ENCODE data around the gene TMEM50B.

The TMEM50B gene

GRCh38 chr21:33433425-33434114 lies 46.2 kb downstream of the TMEM50B start:
- TF ChIP-seq POLR2A (IDR thresholded peaks at IDR 0.05; ENCODE audit: low read depth, low read length): 0 out of 2 replicates have a peak, but pooled peaks have one; percentile 33
- TF ChIP-seq SPI1 (IDR thresholded peaks at IDR 0.05; ENCODE audit: low read depth, low read length): peak; percentile 87
- 0 out of 2 replicates have a peak, but pooled peaks have one; percentile 47 for TF ChIP-seq POLR2AphosphoS5 (IDR thresholded peaks at IDR 0.05; ENCODE audit: low read depth, low read length)
- no peak for TF ChIP-seq PAX5 (IDR thresholded peaks at IDR 0.05; ENCODE audit: insufficient read depth, low read length, severe bottlenecking)
- FAIRE-seq (peak; percentile 55), DNase-seq (ENCODE audit: insufficient read length, low spot score) (no peak)

GRCh38 chr21:33433001-33433400 lies 46.8 kb downstream of the TMEM50B start:
- TF ChIP-seq POU2F2 (IDR thresholded peaks at IDR 0.05; ENCODE audit: low read depth, low read length): no peak
- TF ChIP-seq TAF1 (IDR thresholded peaks at IDR 0.05; ENCODE audit: low read depth, low read length): no peak
- TF ChIP-seq SPI1 (IDR thresholded peaks at IDR 0.05; ENCODE audit: low read depth, low read length): no peak
- TF ChIP-seq POLR2AphosphoS5 (IDR thresholded peaks at IDR 0.05; ENCODE audit: low read depth, low read length): no peak
- no peak for TF ChIP-seq PAX5 (IDR thresholded peaks at IDR 0.05; ENCODE audit: insufficient read depth, low read length, severe bottlenecking)
- TF ChIP-seq POLR2A (IDR thresholded peaks at IDR 0.05; ENCODE audit: low read depth, low read length): no peak
- peak; percentile 31 for FAIRE-seq
- DNase-seq (ENCODE audit: insufficient read length, low spot score): no peak

DNA sequence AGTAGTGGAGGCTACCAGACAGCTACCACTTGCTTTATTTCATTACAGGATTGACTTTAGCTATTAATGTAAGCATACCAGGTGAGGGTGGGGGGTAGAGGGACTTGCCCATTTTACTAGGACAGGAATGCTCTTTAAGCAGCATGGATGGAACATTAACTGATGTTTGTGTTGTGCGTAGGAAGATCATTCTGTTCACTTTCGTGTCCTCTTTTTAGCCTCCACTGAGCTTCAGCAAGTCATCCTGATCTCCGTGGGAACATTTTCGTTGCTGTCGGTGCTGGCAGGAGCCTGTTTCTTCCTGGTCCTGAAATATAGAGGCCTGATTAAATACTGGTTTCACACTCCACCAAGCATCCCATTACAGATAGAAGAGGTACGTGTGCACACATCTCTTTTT lies 47.3 kb downstream of the TMEM50B start:
- FAIRE-seq (peak; percentile 74), DNase-seq (ENCODE audit: insufficient read length, low spot score) (no peak)
- TF ChIP-seq POLR2AphosphoS5 (IDR thresholded peaks at IDR 0.05; ENCODE audit: low read depth, low read length) (no peak), POU2F2 (IDR thresholded peaks at IDR 0.05; ENCODE audit: low read depth, low read length) (no peak), SPI1 (IDR thresholded peaks at IDR 0.05; ENCODE audit: low read depth, low read length) (0 out of 2 replicates have a peak, but pooled peaks have one; percentile 10), TAF1 (IDR thresholded peaks at IDR 0.05; ENCODE audit: low read depth, low read length) (no peak)

DNA sequence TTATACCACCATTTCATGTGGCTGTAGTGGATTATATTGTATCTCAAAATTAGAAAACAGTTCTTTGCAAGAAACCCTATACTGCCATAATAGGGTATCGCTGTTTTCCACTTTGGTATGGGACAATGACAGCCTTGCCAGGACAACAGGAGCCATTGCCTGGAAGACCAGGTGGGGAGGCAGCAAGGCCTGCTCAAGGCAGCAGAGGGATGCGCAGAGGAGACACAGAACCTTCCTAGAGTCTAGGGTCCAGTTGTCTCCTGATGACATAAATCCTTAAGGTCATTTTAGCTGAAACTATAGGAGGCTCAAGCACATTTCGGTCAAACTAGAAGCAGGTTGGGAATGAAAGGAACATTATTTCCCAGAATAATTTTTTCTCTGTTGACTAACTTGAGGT lies 48.9 kb downstream of the TMEM50B start:
- DNase-seq (ENCODE audit: insufficient read length, low spot score) (no peak), FAIRE-seq (no peak)
- TF ChIP-seq POU2F2 (IDR thresholded peaks at IDR 0.05; ENCODE audit: low read depth, low read length) (no peak), POLR2AphosphoS5 (IDR thresholded peaks at IDR 0.05; ENCODE audit: low read depth, low read length) (peak; percentile 52)

GRCh38 chr21:33428669-33429068 lies 51.1 kb downstream of the TMEM50B start:
- DNase-seq (ENCODE audit: insufficient read length, low spot score) (no peak), FAIRE-seq (no peak)
- TF ChIP-seq POU2F2 (IDR thresholded peaks at IDR 0.05; ENCODE audit: low read depth, low read length) (no peak), POLR2AphosphoS5 (IDR thresholded peaks at IDR 0.05; ENCODE audit: low read depth, low read length) (no peak), POLR2A (IDR thresholded peaks at IDR 0.05; ENCODE audit: low read depth, low read length) (no peak), PAX5 (IDR thresholded peaks at IDR 0.05; ENCODE audit: insufficient read depth, low read length, severe bottlenecking) (no peak), TAF1 (IDR thresholded peaks at IDR 0.05; ENCODE audit: low read depth, low read length) (no peak), SPI1 (IDR thresholded peaks at IDR 0.05; ENCODE audit: low read depth, low read length) (no peak)

- TF ChIP-seq SPI1 (IDR thresholded peaks at IDR 0.05; ENCODE audit: low read depth, low read length): no peak
- no peak for TF ChIP-seq POU2F2 (IDR thresholded peaks at IDR 0.05; ENCODE audit: low read depth, low read length)
- no peak for TF ChIP-seq PAX5 (IDR thresholded peaks at IDR 0.05; ENCODE audit: insufficient read depth, low read length, severe bottlenecking)
- no peak for TF ChIP-seq TAF1 (IDR thresholded peaks at IDR 0.05; ENCODE audit: low read depth, low read length)
- no peak for TF ChIP-seq POLR2AphosphoS5 (IDR thresholded peaks at IDR 0.05; ENCODE audit: low read depth, low read length)
- TF ChIP-seq POLR2A (IDR thresholded peaks at IDR 0.05; ENCODE audit: low read depth, low read length): no peak
- FAIRE-seq: no peak
- DNase-seq (ENCODE audit: insufficient read length, low spot score): no peak
Measured at GRCh38 chr21:33427051-33427450, 52.7 kb downstream of the TMEM50B start.

- FAIRE-seq: no peak
- DNase-seq (ENCODE audit: insufficient read length, low spot score): no peak
- TF ChIP-seq POU2F2 (IDR thresholded peaks at IDR 0.05; ENCODE audit: low read depth, low read length): no peak
- no peak for TF ChIP-seq SPI1 (IDR thresholded peaks at IDR 0.05; ENCODE audit: low read depth, low read length)
- no peak for TF ChIP-seq PAX5 (IDR thresholded peaks at IDR 0.05; ENCODE audit: insufficient read depth, low read length, severe bottlenecking)
Measured at GRCh38 chr21:33425825-33426224, 53.9 kb downstream of the TMEM50B start.

DNA sequence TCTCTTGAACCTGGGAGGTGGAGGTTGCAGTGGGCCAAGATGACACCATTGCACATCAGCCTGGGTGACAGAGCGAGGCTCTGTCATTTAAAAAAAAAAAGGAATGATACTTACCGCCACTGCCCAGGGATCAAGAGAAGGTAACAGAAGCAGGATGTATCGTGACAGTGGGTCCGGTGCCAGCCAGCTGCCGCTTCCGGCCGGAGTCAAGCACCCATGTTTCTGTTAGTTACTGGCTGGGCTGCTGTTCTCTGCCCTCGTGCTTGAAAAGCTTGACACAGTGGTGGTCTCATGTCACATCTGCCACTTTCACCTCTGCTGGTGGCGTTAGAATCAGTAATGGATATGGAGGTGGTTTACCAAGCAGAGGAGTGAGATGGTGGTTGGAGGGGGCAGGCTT lies 55.6 kb downstream of the TMEM50B start:
- DNase-seq (ENCODE audit: insufficient read length, low spot score): no peak
- no peak for TF ChIP-seq SPI1 (IDR thresholded peaks at IDR 0.05; ENCODE audit: low read depth, low read length)
- TF ChIP-seq POLR2AphosphoS5 (IDR thresholded peaks at IDR 0.05; ENCODE audit: low read depth, low read length): 0 out of 2 replicates have a peak, but pooled peaks have one; percentile 35
- FAIRE-seq: no peak

DNA sequence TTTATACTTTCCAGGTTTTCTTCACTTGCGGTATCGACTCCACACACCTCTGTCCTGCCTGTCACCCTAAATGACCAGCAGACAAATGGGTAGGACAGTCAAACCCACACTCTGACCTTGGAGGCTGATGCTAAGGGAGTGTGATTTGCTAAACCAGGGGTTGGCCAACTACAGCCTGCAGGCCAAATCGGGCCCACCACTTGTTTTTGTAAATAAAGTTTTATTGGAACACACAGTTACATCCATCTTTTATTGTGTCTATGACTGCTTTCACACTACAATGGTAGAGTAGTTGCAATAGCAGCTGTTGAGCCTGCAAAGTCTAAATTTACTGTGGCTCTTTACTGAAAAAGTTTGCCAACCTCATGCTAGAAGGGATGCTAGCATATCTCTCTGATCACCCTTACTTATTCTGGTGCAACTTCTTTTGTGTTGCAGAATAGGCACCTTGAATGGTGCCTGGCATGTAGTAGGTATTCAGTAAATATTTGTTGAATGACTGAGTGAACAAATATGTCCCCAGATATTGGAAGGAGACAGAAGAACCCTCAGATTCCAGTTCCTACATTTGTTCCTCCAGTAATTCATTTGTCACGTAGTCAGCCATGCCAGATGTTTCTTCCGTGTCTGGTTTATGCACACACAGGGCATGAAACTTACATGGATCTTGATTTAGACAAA lies 57.9 kb downstream of the TMEM50B start:
- no peak for DNase-seq (ENCODE audit: insufficient read length, low spot score)
- TF ChIP-seq SPI1 (IDR thresholded peaks at IDR 0.05; ENCODE audit: low read depth, low read length) (no peak), POLR2A (IDR thresholded peaks at IDR 0.05; ENCODE audit: low read depth, low read length) (no peak), PAX5 (IDR thresholded peaks at IDR 0.05; ENCODE audit: insufficient read depth, low read length, severe bottlenecking) (no peak), TAF1 (IDR thresholded peaks at IDR 0.05; ENCODE audit: low read depth, low read length) (no peak), POU2F2 (IDR thresholded peaks at IDR 0.05; ENCODE audit: low read depth, low read length) (no peak), POLR2AphosphoS5 (IDR thresholded peaks at IDR 0.05; ENCODE audit: low read depth, low read length) (no peak)
- FAIRE-seq: peak; percentile 28

DNA sequence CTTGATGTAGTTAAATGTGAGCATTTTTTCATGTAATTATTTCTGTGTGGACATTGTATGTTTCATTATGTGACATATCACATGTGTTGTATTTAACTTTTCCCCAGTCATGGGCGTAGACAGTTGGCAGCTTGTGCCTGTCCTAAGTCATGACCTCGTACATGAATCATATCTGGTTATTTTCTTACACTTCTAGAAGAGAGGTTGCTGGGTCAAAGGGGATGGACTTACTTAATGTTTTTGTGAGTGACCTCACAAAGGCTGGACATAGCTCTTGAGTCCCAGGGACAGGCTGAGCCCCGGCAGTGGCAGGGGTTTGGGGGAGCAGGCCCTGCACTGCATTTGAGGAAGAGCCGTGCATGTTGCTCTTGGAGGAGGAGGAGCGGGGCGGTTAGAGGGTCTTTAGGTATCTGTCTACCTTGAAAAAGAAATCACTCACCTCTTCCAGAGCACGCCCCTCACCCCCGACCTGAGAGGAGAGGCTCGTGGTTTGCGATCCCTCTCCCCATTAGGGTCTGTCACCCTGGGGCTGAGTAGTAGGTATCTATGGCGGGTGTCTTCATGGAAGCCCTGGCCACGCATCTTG lies 60.1 kb downstream of the TMEM50B start:
- DNase-seq (ENCODE audit: insufficient read length, low spot score) (no peak), FAIRE-seq (no peak)
- no peak for TF ChIP-seq TAF1 (IDR thresholded peaks at IDR 0.05; ENCODE audit: low read depth, low read length)
- TF ChIP-seq SPI1 (IDR thresholded peaks at IDR 0.05; ENCODE audit: low read depth, low read length): no peak
- no peak for TF ChIP-seq POLR2AphosphoS5 (IDR thresholded peaks at IDR 0.05; ENCODE audit: low read depth, low read length)
- no peak for TF ChIP-seq PAX5 (IDR thresholded peaks at IDR 0.05; ENCODE audit: insufficient read depth, low read length, severe bottlenecking)
- TF ChIP-seq POU2F2 (IDR thresholded peaks at IDR 0.05; ENCODE audit: low read depth, low read length): no peak
- no peak for TF ChIP-seq POLR2A (IDR thresholded peaks at IDR 0.05; ENCODE audit: low read depth, low read length)

Data from GM12891 (cell line).